Astrocyte (in vitro differentiated cells and primary cell): ENCODE data around the gene RAB40C. TPM values are rescaled to one million over a fixed set of nuclear protein-coding genes. Genes with fewer than 3 reads are reported as not detected.

Experiments
- DNase-seq: peaks from one replicate; pipeline ENCODE4 v3.0.0-alpha.2; 2010; ENCODE audit warnings: low read depth
- FAIRE-seq: peaks from 2 replicates; lab custom pipeline; 2011; peaks lifted over from hg19 to GRCh38; lab: Jason Lieb, UNC
- H2AFZ ChIP-seq: 2 replicates; pipeline ENCODE4 v1.6.0; 2012; ENCODE audit warnings: low read depth, low read length, inconsistent platforms
- H3K27ac ChIP-seq: 2 replicates; pipeline ENCODE4 v1.5.1; 2011; ENCODE audit warnings: low read depth, low read length, inconsistent platforms
- H3K27me3 ChIP-seq: 2 replicates; pipeline ENCODE4 v1.6.0; 2011; ENCODE audit warnings: low read length, inconsistent platforms; ENCODE audit not compliant: insufficient read depth
- H3K36me3 ChIP-seq: 2 replicates; pipeline ENCODE4 v1.5.1; 2011; ENCODE audit warnings: low read length, inconsistent platforms; ENCODE audit not compliant: insufficient read depth
- H3K4me1 ChIP-seq: 2 replicates; pipeline ENCODE4 v1.5.1; 2011; ENCODE audit warnings: low read length, inconsistent platforms; ENCODE audit not compliant: insufficient read depth
- H3K4me2 ChIP-seq: 2 replicates; pipeline ENCODE4 v1.6.0; 2012; ENCODE audit warnings: low read length, inconsistent platforms
- H3K4me3 ChIP-seq: 2 replicates; pipeline ENCODE4 v1.5.1; 2011; ENCODE audit warnings: low read depth, mild to moderate bottlenecking, low read length, inconsistent platforms; ENCODE audit not compliant: insufficient read depth
- H3K79me2 ChIP-seq: 2 replicates; pipeline ENCODE4 v1.6.0; 2012; ENCODE audit warnings: mild to moderate bottlenecking, low read length, inconsistent platforms; ENCODE audit not compliant: insufficient read depth
- H3K9ac ChIP-seq: 2 replicates; pipeline ENCODE4 v1.6.0; 2012; ENCODE audit warnings: mild to moderate bottlenecking, low read length, inconsistent platforms
- H3K9me3 ChIP-seq: 2 replicates; pipeline ENCODE4 v1.5.1; 2012; ENCODE audit warnings: low read depth, mild to moderate bottlenecking, low read length, inconsistent platforms; ENCODE audit not compliant: insufficient read depth
- H4K20me1 ChIP-seq: 2 replicates; pipeline ENCODE4 v1.6.0; 2012; ENCODE audit warnings: low read length, inconsistent platforms; ENCODE audit not compliant: insufficient read depth
- H3K27ac Mint-ChIP-seq: one replicate; pipeline ENCODE4 v1.8.0; 2021; ENCODE audit warnings: mild to moderate bottlenecking, mixed read lengths; ENCODE audit not compliant: unreplicated experiment
- H3K27me3 Mint-ChIP-seq: one replicate; pipeline ENCODE4 v1.8.0; 2021; ENCODE audit warnings: low read depth, mixed read lengths; ENCODE audit not compliant: unreplicated experiment
- H3K36me3 Mint-ChIP-seq: one replicate; pipeline ENCODE4 v1.8.0; 2021; ENCODE audit warnings: low read depth, mixed read lengths; ENCODE audit not compliant: unreplicated experiment
- H3K4me1 Mint-ChIP-seq: one replicate; pipeline ENCODE4 v1.8.0; 2021; ENCODE audit warnings: low read depth, mixed read lengths; ENCODE audit not compliant: unreplicated experiment
- H3K4me3 Mint-ChIP-seq: one replicate; pipeline ENCODE4 v1.8.0; 2021; ENCODE audit warnings: mild to moderate bottlenecking, moderate library complexity, mixed read lengths; ENCODE audit not compliant: unreplicated experiment
- H3K9me3 Mint-ChIP-seq: one replicate; pipeline ENCODE4 v1.8.0; 2021; ENCODE audit warnings: mild to moderate bottlenecking, mixed read lengths; ENCODE audit not compliant: unreplicated experiment
- EZH2 ChIP-seq: IDR thresholded peaks from 2 replicates; pipeline ENCODE4 v1.6.1; 2012; ENCODE audit warnings: mild to moderate bottlenecking, low read length, inconsistent platforms; ENCODE audit not compliant: insufficient read depth
- total RNA-seq: library from RNA; stranded (reverse); gene quantifications from 2 replicates; pipeline ENCODE4 v1.2.1, GENCODE V29; 2021
- TF ChIP-seq, protein P1 (sequence below): IDR thresholded peaks from 2 replicates; pipeline ENCODE4 v1.5.1; 2011; ENCODE audit warnings: low read depth, mild to moderate bottlenecking, inconsistent platforms, low read length, moderate library complexity; ENCODE audit not compliant: insufficient read depth

The RAB40C gene
- total RNA-seq, 1 donor from 2014 or later: 13.0 TPM

DNA sequence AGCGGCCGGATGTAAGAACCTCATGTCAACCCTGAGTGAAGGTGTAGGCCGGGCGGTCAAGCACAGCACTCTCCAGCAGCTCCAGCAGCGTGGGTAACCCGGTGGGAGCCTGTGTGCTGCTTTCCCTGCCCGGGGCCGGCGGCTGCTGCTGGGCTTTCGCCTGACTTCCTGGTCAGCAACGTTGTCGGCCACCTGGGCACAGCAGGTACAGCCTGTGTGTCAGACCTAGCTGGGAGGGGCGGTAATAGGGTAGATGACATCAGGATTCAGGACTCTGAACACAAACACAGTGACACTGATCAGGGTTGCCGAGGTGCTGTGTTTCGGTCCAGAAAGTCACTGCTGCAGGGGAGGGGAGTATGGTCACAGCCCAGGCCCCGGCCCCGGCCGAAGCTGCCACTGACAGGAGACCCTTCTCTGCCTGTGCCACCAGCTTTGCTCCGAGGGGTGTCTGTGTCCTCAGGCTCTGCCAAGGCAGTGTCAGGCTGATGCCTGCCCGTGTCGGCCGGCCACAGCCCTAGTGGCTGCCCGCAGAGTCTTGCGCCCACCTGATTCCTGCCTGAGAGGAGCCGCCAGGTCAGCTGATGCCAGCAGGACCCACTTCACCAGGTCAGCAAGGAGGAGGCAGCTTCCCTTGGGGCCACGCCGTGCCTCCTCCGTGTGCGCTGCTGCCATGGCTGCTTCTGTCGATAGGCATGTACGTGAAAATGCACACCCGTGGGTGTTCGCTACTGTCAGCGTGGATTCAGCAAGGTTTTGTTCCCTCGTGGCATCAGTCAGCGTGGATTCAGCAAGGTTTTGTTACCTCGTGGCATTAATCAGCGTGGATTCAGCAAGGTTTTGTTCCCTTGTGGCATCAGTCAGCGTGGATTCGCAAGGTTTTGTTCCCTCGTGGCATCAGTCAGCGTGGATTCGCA is 9.2 kb downstream of the RAB40C start:
- Mint-ChIP-seq H3K27me3 (no peaks in the 10 kb centered on the region), H3K36me3 (peaks cover 13% of the 10 kb centered on the region), H3K4me3 (no peak overlapping the region), H3K27ac (no peak overlapping the region), H3K4me1 (no peaks in the 10 kb centered on the region), H3K9me3 (no peaks in the 10 kb centered on the region)
- no peak overlapping the region for H2AFZ ChIP-seq
- peaks cover 65% of the 10 kb centered on the region for H4K20me1 ChIP-seq
- FAIRE-seq (no peak), DNase-seq (no peak)
- no peak overlapping the region for H3K4me3 ChIP-seq
- H3K79me2 ChIP-seq: peaks cover 42% of the 10 kb centered on the region
- H3K4me1 ChIP-seq: no peaks in the 10 kb centered on the region
- H3K27ac ChIP-seq: no peak overlapping the region
- no peaks in the 10 kb centered on the region for H3K9me3 ChIP-seq
- H3K27me3 ChIP-seq: no peaks in the 10 kb centered on the region
- no peak for TF ChIP-seq EZH2
- TF ChIP-seq, protein P1, sequence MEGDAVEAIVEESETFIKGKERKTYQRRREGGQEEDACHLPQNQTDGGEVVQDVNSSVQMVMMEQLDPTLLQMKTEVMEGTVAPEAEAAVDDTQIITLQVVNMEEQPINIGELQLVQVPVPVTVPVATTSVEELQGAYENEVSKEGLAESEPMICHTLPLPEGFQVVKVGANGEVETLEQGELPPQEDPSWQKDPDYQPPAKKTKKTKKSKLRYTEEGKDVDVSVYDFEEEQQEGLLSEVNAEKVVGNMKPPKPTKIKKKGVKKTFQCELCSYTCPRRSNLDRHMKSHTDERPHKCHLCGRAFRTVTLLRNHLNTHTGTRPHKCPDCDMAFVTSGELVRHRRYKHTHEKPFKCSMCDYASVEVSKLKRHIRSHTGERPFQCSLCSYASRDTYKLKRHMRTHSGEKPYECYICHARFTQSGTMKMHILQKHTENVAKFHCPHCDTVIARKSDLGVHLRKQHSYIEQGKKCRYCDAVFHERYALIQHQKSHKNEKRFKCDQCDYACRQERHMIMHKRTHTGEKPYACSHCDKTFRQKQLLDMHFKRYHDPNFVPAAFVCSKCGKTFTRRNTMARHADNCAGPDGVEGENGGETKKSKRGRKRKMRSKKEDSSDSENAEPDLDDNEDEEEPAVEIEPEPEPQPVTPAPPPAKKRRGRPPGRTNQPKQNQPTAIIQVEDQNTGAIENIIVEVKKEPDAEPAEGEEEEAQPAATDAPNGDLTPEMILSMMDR: no peak
- H3K4me2 ChIP-seq: no peak overlapping the region
- no peak overlapping the region for H3K9ac ChIP-seq
- H3K36me3 ChIP-seq: no peaks in the 10 kb centered on the region

DNA sequence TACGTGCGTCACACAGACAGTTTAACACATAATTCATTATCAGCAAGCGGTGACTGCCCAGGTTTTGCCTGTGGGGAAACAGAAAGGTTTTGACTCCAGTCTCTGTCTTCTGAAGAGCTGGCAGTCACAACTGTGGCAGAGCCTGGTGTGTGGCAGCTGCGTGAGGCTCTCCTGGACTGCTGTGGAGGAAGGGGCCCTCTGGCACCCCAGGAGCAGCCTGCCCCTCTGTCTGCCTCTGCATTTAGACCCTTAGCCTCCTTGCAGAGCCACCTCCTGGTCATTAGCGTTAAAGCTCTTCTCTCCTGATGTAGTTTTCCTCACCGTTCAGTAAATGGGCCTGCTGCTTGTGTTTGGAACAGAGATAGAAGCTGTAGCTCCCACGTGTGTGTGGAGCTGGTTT is 10.9 kb downstream of the RAB40C start:
- peaks cover 38% of the 10 kb centered on the region for H3K79me2 ChIP-seq
- H3K4me1 Mint-ChIP-seq: no peaks in the 10 kb centered on the region
- H4K20me1 ChIP-seq: peaks cover 63% of the 10 kb centered on the region

More for the DNA sequence above, 10.9 kb downstream of the RAB40C start:
- Mint-ChIP-seq H3K27me3 (no peaks in the 10 kb centered on the region), H3K4me3 (no peak overlapping the region), H3K36me3 (peaks cover 14% of the 10 kb centered on the region), H3K27ac (no peak overlapping the region), H3K9me3 (peaks cover 9% of the 10 kb centered on the region)
- H3K27me3 ChIP-seq: no peaks in the 10 kb centered on the region
- no peaks in the 10 kb centered on the region for H3K4me1 ChIP-seq
- TF ChIP-seq, protein P1: peak; percentile 12
- no peak for TF ChIP-seq EZH2
- no peak overlapping the region for H2AFZ ChIP-seq
- H3K27ac ChIP-seq: no peak overlapping the region
- DNase-seq (no peak), FAIRE-seq (no peak)
- no peaks in the 10 kb centered on the region for H3K36me3 ChIP-seq
- H3K4me3 ChIP-seq: no peak overlapping the region
- H3K9me3 ChIP-seq: no peaks in the 10 kb centered on the region
- H3K4me2 ChIP-seq: no peak overlapping the region
- no peak overlapping the region for H3K9ac ChIP-seq
